ENCODE measurements around the gene EVI2B. TPM values are rescaled to one million over a fixed set of nuclear protein-coding genes. Genes with fewer than 3 reads are reported as not detected.

Gene EVI2B
- total RNA-seq, 2 donors from 2014 or later: 0.99 to 4.9 TPM

DNA sequence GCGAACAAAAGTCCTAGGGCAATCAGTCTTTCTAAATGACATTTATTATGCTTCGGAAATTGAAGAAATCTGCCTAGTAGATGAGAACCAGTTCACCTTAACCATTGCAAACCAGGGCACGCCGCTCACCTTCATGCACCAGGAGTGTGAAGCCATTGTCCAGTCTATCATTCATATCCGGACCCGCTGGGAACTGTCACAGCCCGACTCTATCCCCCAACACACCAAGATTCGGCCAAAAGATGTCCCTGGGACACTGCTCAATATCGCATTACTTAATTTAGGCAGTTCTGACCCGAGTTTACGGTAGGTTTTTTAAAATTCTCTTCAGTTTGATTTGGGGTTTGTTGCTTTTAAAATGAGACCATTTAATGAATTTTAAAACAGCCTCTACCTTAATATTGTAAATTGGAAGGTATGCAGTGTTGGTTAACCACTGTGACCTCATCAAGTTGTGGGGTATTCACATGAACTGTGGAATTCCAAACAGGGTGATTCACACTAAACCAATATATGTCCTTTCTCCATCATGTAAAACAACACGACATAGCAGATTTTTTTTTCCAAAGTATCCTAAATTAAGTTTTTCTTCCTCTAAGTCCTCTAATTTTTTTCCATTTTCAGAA lies 13.8 kb upstream of the EVI2B start:
- DNase-seq (no peak), ATAC-seq (no peak)
- Histone ChIP-seq H3K4me1 (no peaks in the 10 kb centered on the region), H3K27ac (no peak overlapping the region), H3K4me3 (no peak overlapping the region), H3K9me3 (no peaks in the 10 kb centered on the region), H3K27me3 (no peaks in the 10 kb centered on the region), H3K36me3 (replicated peaks in 1 of 2; ENCODE audit: insufficient read depth in 1 of 2, low read depth in 2 of 2) (peaks cover 0 to 5% of the 10 kb centered on the region in 2 donors)
- intact Hi-C loops (cut with DNase I): no loop called here
- TF ChIP-seq POLR2A (IDR thresholded peaks at IDR 0.05) (no peak), CTCF (IDR thresholded peaks at IDR 0.05) (no peak)
- 93 to 94% methylated on average over 12 of the region's 12 CpGs for WGBS, 2 donors

- Histone ChIP-seq H3K4me1 (no peaks in the 10 kb centered on the region), H3K4me3 (no peak overlapping the region), H3K9me3 (no peaks in the 10 kb centered on the region), H3K27me3 (no peaks in the 10 kb centered on the region), H3K36me3 (replicated peaks in 1 of 2; ENCODE audit: insufficient read depth in 1 of 2, low read depth in 2 of 2) (peaks cover 0 to 5% of the 10 kb centered on the region in 2 donors), H3K27ac (no peak overlapping the region)
- ATAC-seq (no peak), DNase-seq (no peak)
- intact Hi-C loops (cut with DNase I): no loop called here
- TF ChIP-seq CTCF (IDR thresholded peaks at IDR 0.05): no peak
- no peak for TF ChIP-seq POLR2A (IDR thresholded peaks at IDR 0.05)
These were observed 9.7 kb upstream of the EVI2B start for GRCh38 chr17:31323551-31323950.

- ATAC-seq (no peak), DNase-seq (no peak)
- Histone ChIP-seq H3K36me3 (replicated peaks in 1 of 2; ENCODE audit: insufficient read depth in 1 of 2, low read depth in 2 of 2) (no peaks in the 10 kb centered on the region), H3K4me3 (no peak overlapping the region), H3K27ac (no peak overlapping the region), H3K4me1 (peaks cover 4% of the 10 kb centered on the region), H3K9me3 (no peaks in the 10 kb centered on the region), H3K27me3 (no peaks in the 10 kb centered on the region)
- TF ChIP-seq CTCF (IDR thresholded peaks at IDR 0.05) (no peak), POLR2A (IDR thresholded peaks at IDR 0.05) (no peak)
- intact Hi-C loops (cut with DNase I): no loop called here
- WGBS, 2 donors: 93 to 94% methylated on average over 4 of the region's 4 CpGs
These were observed 8.1 kb upstream of the EVI2B start for GRCh38 chr17:31321966-31322365.

- 68 to 77% methylated on average over 3 of the region's 3 CpGs for WGBS, 2 donors
- peak within 1 kb of the TSS in 1 of 4 donors; percentile 30 for H3K27ac ChIP-seq
- no peak within 1 kb of the TSS for H3K4me3 ChIP-seq
- no peak for ATAC-seq
- no peaks in the 10 kb centered on the region for H3K9me3 ChIP-seq
- no peaks in the 10 kb centered on the region for H3K27me3 ChIP-seq
- intact Hi-C loops (cut with DNase I): no loop called here
- TF ChIP-seq CTCF (IDR thresholded peaks at IDR 0.05) (no peak), POLR2A (IDR thresholded peaks at IDR 0.05) (peak in 1 of 3 donors; percentile 54)
- no peaks in the 10 kb centered on the region for H3K36me3 ChIP-seq (replicated peaks in 1 of 2; ENCODE audit: insufficient read depth in 1 of 2, low read depth in 2 of 2)
- peak in 1 of 4 donors; percentile 44 for DNase-seq
- peaks cover 4% of the 10 kb centered on the region for H3K4me1 ChIP-seq
These were observed 7.6 kb upstream of the EVI2B start, which contains the start of gene EVI2A for GRCh38 chr17:31321481-31321880. TSS of gene EVI2A (minus strand) at chr17:31321622. CDS start at chr17:31319013, 2,609 bp downstream.

DNA sequence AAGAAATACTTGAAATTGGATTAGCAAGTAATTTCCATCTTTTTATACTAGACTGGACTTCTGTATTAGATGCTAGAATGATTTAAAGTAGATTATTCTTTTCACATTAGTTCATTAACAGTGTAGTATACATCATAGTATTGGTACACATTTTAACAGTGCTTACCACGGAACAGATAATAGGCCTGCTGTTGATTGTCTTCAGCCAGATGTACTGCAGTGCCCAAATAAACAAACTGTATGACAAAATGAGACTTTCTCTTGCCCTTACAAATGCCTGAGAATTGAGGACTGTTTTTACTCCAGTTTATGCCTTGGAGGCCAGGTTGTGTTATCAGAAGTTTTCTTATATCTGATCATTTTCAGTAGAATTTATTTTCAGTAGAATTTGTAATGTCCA lies 6.9 kb upstream of the EVI2B start:
- Histone ChIP-seq H3K27ac (peak overlapping the region in 1 of 4 donors; percentile 30), H3K27me3 (no peaks in the 10 kb centered on the region), H3K4me1 (peaks cover 4% of the 10 kb centered on the region), H3K9me3 (no peaks in the 10 kb centered on the region), H3K36me3 (replicated peaks in 1 of 2; ENCODE audit: insufficient read depth in 1 of 2, low read depth in 2 of 2) (no peaks in the 10 kb centered on the region), H3K4me3 (no peak overlapping the region)
- WGBS, 2 donors: 60 to 72% methylated on average over 1 of the region's 1 CpG
- TF ChIP-seq CTCF (IDR thresholded peaks at IDR 0.05) (no peak), POLR2A (IDR thresholded peaks at IDR 0.05) (no peak)
- ATAC-seq (no peak), DNase-seq (no peak)
- intact Hi-C loops (cut with DNase I): no loop called here

Data from body of pancreas (tissue), 4 donors.